ENCODE results near the gene PALLD.

The PALLD gene

DNA sequence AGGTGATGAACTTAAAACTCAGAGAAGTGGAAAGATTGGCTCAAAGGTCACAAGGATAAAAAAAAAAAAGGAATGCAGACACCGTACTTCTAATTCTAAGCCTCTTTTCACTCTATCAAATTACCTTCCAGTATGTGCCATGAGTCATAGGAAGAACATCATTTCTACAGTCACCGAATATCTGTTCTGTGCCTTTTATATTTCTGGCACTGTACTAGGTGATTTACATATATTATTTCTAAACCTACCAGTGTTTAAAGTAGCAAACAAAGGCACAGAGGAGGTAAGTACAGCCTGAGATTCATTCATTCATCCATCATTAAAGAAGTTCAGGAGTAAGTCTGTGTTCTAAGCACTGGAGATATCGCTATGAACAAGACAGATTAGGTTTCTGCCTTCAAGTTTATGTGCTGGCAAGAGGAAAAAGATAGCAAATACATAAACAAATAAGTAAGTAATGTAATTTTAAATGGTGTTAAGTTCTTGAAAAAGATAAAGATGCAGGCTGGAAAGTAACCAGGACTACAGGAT is 65.3 kb downstream of the PALLD start:
- DNase-seq = no peak

DNA sequence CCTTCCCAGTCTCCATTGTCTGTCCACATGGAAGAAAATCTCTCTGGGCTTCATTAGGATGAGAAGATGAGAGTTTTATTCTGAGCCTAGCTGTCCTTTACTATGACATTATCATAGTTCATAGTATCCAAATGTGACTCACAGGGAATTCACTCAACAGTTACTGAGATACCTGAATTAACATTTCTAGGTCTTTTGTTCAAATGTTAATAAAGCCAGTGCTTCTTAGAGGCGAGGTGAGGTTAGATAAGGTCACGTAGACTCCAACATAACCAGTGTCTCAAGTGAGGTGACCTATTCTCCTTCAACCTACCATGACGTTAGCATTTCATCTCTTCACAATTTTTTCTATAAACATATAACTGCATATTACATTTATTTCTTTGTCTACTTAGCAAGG is 67.2 kb downstream of the PALLD start:
- no peak for DNase-seq

DNA sequence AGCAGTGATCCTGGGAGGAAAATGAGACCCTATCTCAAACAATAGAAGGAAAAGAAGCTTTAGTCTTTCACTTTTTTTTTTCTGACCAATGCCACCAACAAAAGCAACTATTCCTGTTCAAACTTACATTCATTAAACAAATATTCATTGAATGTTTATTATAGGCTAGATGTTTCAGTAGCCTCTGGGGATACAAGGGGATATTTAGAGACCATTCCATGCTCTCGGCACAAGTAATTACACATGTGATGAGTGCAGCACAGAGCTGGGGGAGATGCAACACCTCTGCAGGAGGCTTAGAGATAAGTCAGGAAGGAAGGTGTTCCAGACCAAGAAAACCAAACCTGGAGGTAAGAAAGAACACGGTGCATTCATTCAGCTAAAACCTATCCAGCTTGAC is 68.3 kb downstream of the PALLD start:
- DNase-seq = no peak

DNA sequence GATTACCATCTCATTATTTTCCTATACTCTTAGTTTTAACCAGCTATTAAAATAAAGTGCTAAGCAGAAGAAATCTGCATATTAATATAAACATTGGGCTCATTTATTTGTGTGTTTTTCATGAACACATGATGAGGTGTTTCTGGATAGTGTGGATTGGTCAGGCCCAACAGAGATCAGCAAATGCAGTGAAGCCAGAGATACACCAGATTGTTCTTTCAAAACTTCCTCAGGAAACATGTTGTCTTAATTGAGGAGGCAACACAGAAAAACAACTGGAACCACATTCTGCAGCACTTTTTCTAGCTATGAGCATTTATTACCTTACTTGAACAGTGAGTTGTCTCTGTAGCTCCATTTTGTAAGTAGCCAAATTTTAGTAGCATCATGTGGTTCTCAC is 69.9 kb downstream of the PALLD start:
- DNase-seq = no peak

DNA sequence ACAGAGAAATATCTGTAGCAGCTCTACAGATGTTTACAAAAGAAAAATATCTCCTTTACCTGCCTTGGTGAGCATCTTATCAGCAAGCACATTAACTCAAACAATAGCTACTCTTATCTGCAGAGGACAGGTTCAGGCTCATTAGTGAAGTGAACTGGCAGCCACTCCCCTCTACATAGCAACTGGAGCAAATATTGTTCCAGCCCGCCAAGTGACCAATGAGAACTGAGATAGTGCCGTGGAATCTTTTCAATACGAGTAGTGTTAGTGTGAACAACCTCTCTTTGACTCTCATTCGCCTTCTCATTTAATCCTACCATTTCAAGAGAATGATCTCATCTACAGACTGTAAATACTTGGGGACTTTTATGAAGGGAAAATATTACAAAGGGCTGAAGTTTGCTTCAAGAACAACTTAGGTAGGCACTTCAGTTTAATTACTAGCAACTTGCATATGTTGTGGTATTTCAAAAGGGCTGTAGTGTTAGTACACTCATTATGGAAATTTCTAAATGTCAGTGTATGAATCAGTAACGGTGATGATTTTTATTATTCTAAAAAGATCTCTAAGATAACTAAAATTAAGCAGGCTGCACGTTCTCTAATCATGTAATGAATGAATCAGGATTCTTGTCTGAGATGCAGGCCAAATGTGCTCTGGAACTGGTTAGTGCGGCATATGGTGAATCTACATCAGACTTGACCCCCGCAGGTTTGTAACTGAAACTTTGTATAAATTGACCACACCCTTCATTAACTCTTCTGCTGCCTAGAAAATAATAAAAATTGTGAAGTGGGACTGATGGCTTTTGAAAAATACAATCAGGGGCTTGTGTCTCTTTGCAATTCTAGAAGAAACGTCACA is 72.4 kb downstream of the PALLD start:
- DNase-seq = no peak

DNA sequence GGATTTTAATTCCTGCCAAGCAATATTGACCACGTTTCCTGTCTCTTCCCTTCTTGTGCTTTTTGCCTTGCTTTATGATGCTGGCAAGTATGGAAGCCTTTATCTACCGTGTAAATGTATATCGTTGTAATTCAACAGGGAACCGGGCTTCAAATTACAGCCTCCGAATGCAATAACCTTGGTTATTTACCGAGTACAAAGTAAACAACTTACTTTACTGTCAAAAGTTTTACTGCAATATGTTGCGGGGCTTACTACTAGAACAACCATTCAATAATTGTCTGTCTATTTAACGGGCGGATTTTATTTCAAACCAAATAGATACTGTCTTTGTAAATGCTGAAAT is 73.1 kb downstream of the PALLD start:
- no peak for DNase-seq

DNA sequence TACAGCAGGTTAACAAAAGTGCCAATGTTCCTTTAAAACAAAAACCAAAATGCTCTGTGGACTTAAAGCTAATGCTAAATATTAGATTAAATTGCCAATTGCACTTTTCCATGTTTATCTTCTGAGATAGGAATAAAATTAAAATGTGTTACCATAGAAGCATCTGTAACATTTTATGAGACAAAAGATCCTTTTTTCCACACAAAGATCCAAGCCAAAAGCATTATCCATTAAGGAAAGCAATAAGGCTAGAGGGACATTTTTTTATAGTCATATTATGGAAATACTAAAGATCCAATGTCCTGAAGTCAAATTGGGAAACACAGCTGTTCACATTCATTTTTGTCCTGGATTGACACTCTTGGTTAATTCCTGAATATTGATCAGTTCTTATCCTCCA is 73.6 kb downstream of the PALLD start:
- no peak for DNase-seq

DNA sequence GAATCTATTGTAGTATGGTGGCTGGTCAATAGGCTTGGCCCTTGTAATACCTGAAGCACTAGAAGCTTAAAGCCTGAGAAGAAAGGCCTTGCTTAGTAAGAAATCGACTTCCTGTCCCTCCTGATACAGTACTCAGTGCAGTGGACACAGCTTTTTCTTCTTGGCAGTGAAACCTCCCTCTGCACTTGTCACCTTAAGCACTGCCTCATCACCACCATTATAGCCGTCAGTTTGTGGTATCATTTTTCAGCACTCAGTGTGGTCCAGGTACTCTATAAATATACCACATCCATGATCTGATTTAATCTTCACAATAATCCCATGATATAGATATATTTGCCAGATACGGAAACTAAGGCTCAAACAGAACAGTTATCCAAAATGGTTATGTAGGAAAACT is 75.2 kb downstream of the PALLD start:
- DNase-seq = no peak

DNA sequence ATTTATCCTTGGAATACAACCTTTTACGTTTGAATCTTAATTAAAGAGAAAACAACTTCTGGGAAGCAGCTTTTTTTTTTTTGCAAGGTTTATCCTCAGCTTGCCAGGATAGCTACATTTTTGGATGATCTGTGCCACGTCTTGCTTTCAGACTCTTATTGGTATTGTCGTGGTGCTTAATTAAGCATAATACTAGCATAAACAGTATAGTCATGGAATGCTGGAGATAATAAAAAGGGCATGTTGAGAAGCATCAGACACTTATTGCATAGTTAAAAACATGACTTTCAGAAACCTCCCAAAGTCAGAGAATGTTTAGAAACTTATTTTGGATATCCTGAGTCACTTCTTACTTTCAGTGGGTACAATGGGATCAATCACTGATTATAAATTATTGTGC is 77.0 kb downstream of the PALLD start:
- DNase-seq = no peak

DNA sequence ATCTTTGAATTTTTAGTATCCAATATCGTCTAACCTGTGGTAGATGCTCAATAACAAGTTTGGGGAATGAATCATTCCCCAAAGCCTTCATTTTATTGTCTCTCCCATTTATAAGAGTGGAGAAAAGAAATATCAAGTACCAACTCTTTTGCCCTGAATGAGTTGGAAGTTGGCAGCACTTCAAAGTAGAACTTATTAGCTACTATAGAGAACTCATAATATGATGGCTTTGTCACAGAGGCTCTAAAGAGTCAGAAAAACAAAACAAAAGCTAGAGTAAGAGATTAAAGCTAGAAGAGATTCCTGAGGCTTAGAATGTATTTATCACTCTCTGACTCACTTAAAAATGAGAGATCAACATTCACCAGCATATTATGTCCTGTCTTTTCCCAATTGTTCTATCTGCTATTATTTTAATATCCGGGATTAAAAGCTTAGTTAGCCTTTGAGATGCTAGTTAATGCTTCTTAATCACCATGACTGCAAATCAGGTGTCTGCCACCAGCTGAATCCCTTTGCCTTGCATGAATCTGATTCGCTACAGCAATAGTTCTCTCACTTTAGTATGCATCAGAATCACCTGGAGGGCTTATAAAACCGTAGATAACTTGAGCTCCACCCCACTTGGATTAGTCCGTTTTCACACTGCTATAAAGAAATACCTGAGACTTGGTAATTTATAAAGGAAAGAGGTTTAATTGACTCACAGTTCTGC is 77.9 kb downstream of the PALLD start:
- DNase-seq = no peak

DNA sequence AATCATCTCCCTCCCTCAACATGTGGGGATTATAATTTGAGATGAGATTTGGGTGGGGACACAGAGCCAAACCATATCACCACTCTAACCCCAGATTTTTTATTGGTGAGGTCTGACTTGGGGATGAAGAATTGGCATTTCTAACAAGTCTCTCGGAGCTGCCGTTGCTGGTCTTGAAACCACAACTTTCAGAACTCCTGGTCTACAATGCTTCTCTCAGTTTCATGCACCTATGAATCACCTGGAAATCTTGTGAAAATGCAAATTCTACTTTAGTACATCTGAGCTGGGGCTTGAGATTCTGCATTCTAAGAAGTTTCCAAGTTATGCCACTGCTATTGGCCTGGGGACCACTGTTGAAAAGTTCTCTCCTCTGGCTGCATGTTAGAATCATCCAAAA is 78.6 kb downstream of the PALLD start:
- DNase-seq = no peak

DNA sequence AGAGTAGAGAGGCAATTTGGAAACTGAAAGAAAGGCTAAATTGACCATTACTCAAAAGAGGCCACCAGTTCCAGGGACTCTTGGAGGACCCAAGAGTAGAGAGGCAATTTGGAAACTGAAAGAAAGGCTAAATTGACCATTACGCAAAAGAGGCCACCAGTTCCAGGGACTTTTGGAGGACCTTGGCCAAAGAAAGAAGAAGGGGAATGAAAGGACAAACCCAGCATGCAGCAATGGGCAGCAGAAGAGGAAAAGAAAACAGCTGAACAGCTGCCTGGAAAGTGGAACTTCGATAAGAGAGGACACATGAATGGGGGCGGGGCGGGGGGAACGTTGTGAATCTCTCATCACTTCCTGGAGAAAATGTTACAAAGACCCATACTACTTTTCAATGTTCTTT is 80.8 kb downstream of the PALLD start:
- no peak for DNase-seq

DNA sequence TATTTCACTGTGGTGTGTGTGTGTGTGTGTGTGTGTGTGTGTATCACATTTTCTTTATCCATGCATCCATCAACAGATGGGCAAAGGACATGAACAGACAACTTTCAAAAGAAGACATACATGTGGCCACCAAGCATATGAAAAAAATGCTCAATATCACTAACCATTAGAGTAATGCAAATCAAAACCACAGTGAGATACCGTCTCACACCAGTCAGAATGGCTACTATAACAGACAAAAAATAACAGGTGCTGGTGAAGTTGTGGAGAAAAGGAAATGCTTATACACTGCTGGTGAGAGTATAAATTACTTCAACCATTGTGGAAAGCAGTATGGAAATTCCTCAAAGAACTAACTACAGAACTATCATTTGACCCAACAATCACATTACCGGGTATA is 83.4 kb downstream of the PALLD start:
- no peak for DNase-seq

DNA sequence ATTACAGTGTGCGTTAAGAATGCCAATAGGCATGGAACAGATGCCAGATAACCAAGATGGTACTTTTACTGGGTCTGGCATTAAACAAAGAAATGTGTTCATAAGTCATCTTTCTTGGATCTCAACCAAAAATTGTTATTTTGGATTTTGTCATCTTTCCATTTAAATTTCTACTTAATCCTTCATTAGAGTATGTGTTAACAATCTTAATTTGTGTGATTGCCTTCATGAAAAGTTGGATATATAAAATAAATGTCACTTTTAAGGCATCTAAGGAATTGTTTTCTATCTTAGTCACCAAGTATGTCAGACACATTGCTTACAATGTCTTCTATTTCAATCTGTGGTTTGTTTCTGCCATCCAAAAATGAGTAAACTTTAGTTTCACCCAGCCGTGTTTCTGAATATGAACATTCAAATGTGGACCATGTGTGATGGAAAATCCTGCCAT is 87.5 kb downstream of the PALLD start:
- DNase-seq = no peak

DNA sequence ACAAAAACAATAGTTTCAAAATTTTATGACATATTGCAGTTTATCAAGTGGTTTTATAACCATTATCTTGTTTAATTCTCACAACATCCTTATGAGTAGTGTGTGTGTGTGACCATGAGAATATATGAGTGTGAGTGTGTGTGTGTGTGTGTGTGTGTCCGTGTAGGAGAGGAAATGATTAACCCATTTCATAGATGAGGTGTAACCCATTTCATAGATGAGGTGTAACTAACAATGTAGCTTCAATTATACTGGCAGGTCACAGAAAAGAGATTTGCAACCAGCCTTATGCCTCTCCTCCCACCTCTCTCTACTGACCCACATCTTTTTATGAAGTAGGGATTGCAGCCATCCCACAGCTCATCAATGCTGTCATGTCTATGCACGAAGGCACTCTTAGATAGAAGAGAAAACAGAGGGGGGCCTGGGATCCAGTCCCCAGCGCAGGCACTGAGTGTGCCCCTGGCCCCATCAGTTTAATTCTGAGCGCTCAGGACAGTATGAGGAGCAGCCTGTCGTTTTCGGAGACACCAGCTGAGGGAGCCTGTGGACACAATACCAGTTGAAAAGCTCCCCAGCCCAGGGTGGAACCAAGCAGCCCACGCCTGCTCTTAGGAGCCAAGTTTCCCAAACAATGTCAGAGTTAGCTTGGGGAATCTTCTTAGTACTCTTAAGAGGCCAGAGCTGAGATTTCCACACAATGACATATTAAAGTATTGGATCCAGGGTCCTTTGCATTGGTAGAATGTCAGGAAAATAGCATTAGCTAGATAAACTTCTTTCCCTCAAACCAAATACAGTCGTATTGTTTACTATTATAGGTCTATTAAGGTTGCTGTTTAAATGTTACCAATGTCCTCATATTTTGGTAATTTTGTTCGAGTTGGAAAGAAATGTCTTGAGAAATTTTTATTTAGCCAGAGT is 88.6 kb downstream of the PALLD start:
- no peak for DNase-seq

DNA sequence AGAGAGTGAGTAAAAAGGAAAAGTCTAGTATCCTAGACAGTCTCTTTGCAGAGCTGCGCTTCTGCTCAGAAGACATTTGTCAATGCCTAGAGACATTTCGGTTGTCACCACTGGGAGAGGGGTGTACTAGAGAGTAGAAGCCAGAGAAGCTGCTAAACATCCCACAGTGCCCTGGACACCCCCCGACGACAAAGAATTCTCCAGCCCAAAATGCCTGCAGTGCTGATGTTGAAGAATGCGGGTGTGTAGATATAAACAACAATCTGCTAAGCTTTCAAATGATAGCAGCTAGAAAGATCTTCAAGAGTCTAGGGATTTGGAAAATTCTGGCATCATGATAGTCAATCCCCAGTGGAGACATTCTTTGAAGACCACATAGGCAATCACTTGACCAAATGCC is 90.1 kb downstream of the PALLD start:
- DNase-seq = no peak

DNA sequence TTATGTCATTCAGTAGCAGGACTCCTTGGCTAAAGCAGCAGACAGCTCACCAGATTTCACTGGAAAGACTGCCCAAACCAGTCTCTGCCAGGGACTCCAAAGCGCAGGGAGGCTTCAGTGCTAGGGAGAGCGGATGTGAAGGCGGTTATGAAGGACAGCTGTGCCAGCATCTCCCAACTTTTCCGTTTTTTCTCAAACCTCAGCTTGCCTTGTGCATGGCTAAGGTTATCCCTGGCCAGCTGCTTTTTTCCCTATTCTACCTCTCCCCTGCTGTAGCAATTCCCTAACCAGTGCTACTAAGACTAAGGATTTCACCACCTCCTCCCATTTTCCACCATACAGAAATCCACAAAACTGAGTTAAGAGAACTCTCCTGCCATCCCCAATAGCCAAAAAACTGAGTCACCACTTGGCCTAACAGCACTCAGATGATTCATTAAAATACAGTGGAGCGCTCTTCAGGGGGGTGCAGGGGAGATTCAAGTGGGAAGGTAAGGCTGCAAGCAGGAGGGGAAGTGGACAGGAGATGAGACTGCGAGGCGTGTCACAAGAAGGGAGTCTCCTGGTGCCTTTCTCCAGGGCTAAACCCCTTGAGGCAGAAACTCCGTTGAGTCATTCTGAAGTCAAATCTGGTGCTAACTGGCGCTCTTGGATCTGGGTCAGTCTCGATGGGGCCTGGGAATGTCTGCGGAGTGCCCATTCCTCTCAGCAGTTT is 90.7 kb downstream of the PALLD start:
- DNase-seq = no peak

DNA sequence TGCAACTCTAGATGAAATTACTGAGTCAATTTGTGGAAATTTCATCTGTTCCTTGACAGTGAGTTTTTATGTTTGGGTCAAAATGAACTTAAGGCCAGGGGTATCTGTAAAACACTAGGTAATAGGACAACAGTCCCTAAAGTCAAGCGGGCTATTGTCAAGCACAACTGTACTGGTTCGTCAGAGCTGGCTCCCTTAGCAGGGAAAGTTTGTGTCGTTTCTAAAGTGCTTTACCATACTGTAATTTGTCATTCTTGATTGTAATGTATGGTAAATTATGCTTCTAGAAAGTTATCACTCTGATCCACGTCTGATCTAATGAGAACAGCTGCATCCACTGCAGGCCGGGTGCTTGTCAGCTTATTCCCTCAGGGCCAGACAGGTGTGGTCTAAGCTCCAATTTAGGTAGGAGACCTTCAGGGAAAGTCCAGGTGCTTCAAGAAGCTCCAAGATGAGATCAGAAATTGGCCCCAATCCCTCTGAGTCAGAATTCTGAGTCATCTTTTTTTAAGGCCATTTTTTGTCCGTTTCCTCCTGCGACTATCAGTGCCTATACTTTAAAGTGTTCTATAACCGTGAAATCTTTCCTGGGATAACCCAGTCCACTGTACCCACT is 92.2 kb downstream of the PALLD start:
- no peak for DNase-seq

DNA sequence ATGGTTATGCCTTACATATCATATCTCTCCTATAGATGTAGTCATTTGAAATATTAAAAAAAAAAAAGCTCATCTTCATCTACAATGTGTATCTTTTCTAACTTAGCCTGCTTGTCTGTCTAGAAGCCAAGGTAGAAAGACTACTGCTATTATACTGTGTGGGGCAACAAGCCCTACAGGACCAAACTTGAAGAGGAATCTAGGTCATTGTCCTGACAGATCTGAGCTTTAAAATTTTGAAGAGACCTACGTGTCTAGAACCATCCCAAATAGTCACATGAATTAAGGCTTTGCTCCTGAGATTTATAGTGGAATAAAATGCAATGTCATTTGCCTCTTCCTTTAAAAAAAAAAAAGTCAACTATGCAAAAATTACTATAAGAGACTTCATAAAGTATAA is 95.8 kb downstream of the PALLD start:
- DNase-seq = no peak

DNA sequence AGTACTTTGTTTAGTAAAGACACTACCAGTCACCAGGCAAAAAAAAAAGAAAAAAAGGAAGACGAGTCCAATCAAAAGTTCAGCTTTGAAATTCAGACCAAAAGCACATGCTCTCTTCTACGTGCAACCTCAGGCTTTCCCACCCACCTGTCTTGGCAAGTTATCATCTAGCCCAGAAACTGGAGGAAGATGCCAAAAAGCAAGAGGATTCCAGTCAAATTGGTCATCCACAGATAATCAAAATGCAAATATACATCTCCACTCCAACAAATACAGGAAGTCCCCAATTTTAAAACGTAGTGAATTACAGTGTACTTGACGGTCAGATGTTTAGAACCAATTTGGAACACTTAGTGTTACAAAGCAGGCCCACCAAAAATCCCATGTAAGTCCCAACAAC is 96.5 kb downstream of the PALLD start:
- no peak for DNase-seq

DNA sequence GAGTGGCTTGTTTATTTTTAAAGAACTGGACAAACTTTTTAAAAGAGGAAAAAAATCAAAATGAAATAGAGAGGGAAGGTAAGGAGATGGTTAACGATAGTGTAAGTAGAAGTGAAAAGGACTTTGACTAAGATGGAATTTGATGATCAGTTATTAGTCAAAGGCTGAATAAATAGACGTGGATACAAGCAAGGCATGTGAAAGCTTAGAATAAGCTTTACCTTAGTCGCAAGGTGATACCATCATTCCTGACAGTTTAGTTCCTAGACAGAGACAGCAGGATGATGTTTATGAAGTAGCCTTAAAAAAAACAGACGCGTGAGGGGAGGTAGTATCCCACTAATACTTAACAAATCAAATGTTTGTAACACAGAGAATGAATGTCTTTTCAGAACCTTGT is 97.3 kb downstream of the PALLD start:
- no peak for DNase-seq

DNA sequence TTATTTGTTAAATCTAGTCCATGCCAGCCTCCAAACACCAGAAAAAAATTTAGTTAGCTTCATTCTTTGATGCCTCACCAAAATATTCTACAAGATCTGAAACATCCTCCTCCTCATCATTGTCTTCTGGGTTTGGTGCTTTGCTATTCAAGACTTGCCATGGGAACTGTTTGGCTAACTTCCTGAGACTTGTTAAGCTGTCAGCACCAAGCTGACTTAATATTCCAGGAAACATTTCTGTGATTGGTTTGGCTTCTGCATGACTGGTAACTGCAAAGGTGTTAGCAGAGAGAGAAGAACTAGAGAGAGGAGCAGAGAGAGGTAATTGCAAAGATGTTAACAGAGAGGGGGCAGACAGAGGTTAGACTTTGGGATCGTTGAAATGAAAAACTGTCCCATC is 101.3 kb downstream of the PALLD start:
- DNase-seq = no peak
